Colonic mucosa (tissue), 4 donors: ENCODE measurements around the gene CDSN. TPM values are rescaled to one million over a fixed set of nuclear protein-coding genes. Genes with fewer than 3 reads are reported as not detected.

Experiments
- DNase-seq: peaks from one replicate; pipeline ENCODE4 v3.0.0-alpha.2; 2020
- H3K27ac ChIP-seq: fragments of 200-600 bp; one replicate; pipeline ENCODE4 v1.8.0; 2021
- H3K27me3 ChIP-seq: fragments of 200-600 bp; one replicate; pipeline ENCODE4 v1.8.0; 2021
- H3K36me3 ChIP-seq: fragments of 200-600 bp; one replicate; pipeline ENCODE4 v1.8.0; 2021
- H3K4me1 ChIP-seq: fragments of 200-600 bp; one replicate; pipeline ENCODE4 v1.8.0; 2021; ENCODE audit warnings: mild to moderate bottlenecking
- H3K4me3 ChIP-seq: fragments of 200-600 bp; one replicate; pipeline ENCODE4 v1.8.0; 2021
- H3K9ac ChIP-seq, 2 donors: one replicate each; pipeline ENCODE4 v1.7.0; 2013; ENCODE audit warnings: control low read depth in 2 of 2, low read depth in 2 of 2, low read length in 2 of 2
- H3K9me3 ChIP-seq: fragments of 200-600 bp; one replicate; pipeline ENCODE4 v1.8.0; 2021
- CTCF ChIP-seq: fragments of 200-600 bp; IDR thresholded peaks from one replicate; pipeline ENCODE4 v1.8.0; 2022; ENCODE audit warnings: antibody characterized with exemption, mild to moderate bottlenecking
- intact Hi-C: fragments of 100-400 bp; cut with DNase I; formaldehyde crosslinking; loops from one replicate; pipeline ENCODE4 v1.14.1; 2022
- total RNA-seq, 2 donors: library from RNA; stranded (reverse); fragmentation: NEBNext Ultra II Directional in 1 of 2; extraction: Animal tissue kit (Norgen Biotek cat#: 25700) in 1 of 2; gene quantifications; one replicate each; pipeline ENCODE4 v1.2.1, GENCODE V29; 2021
- donor health status: healthy.
- donor health status: DM: no; HTN: no; CAD: no.
- donor health status: DM: no; HTN: no; CAD: no.

CDSN gene
- total RNA-seq, 2 donors from 2014 or later: not detected

GRCh38 chr6:31142361-31142761, 22.1 kb upstream of the CDSN start:
- DNase-seq: no peak
- intact Hi-C loops: no loop called here
- no peak for TF ChIP-seq CTCF
- Histone ChIP-seq H3K4me1 (no peaks in the 10 kb centered on the region), H3K4me3 (no peak overlapping the region), H3K9me3 (no peaks in the 10 kb centered on the region), H3K27me3 (no peaks in the 10 kb centered on the region), H3K27ac (no peak overlapping the region), H3K36me3 (no peaks in the 10 kb centered on the region), H3K9ac (no peak overlapping the region)

- Histone ChIP-seq H3K27me3 (no peaks in the 10 kb centered on the region), H3K9me3 (no peaks in the 10 kb centered on the region), H3K4me1 (no peaks in the 10 kb centered on the region), H3K9ac (no peak overlapping the region), H3K36me3 (no peaks in the 10 kb centered on the region), H3K27ac (no peak overlapping the region), H3K4me3 (no peak overlapping the region)
- DNase-seq: no peak
- intact Hi-C loops: no loop called here
- no peak for TF ChIP-seq CTCF
Measured at GRCh38 chr6:31140643-31141042, 20.4 kb upstream of the CDSN start.

- no peak for TF ChIP-seq CTCF
- no peaks in the 10 kb centered on the region for H3K9me3 ChIP-seq
- intact Hi-C loops: loop anchor here (2.0 to 5.0 kb wide), 3 partner anchors 53 to 243 kb away; no protein-coding TSS in a partner anchor
Measured at GRCh38 chr6:31139599-31139998, 19.4 kb upstream of the CDSN start.

GRCh38 chr6:31138982-31139381, 18.7 kb upstream of the CDSN start, which contains the start of gene PSORS1C2:
TSS of gene PSORS1C2 (minus strand) at chr6:31139066. CDS start at chr6:31139026, 40 bp downstream.
- intact Hi-C loops: loop anchor here (2.0 to 5.0 kb wide), 3 partner anchors 54 to 243 kb away; no protein-coding TSS in a partner anchor
- Histone ChIP-seq H3K27ac (no peak within 1 kb of the TSS), H3K27me3 (no peaks in the 10 kb centered on the region), H3K4me1 (no peaks in the 10 kb centered on the region), H3K36me3 (no peaks in the 10 kb centered on the region), H3K4me3 (no peak within 1 kb of the TSS), H3K9ac (peak within 1 kb of the TSS in 1 of 2 donors; percentile 9), H3K9me3 (no peaks in the 10 kb centered on the region)
- DNase-seq: no peak
- TF ChIP-seq CTCF: no peak

More at GRCh38 chr6:31139599-31139998, 19.4 kb upstream of the CDSN start:
- Histone ChIP-seq H3K9ac (no peak overlapping the region), H3K27me3 (no peaks in the 10 kb centered on the region), H3K36me3 (no peaks in the 10 kb centered on the region), H3K4me1 (no peaks in the 10 kb centered on the region), H3K4me3 (no peak overlapping the region), H3K27ac (no peak overlapping the region)
- no peak for DNase-seq

- no peak for TF ChIP-seq CTCF
- intact Hi-C loops: loop anchor here (5.0 kb wide), 2 partner anchors 232 to 247 kb away; no protein-coding TSS in a partner anchor
- Histone ChIP-seq H3K9ac (no peak overlapping the region), H3K4me3 (no peak overlapping the region), H3K27me3 (no peaks in the 10 kb centered on the region), H3K36me3 (no peaks in the 10 kb centered on the region), H3K9me3 (no peaks in the 10 kb centered on the region), H3K27ac (no peak overlapping the region), H3K4me1 (no peaks in the 10 kb centered on the region)
- no peak for DNase-seq
Measured at GRCh38 chr6:31135710-31136109, 15.5 kb upstream of the CDSN start.
